GM18873 (cell line): ENCODE results near the gene CCDC154.
"Not testable (repeated sequence)": the region's sequence is repeated elsewhere in the genome, so short reads cannot be mapped to it uniquely, and the experiment has no call there.

Experiments
- ATAC-seq: cut with Tn5 transposase; IDR thresholded peaks from one replicate; pipeline ENCODE4 v1.9.1; 2021; ENCODE audit warnings: mild to moderate bottlenecking, moderate library complexity, moderate number of reproducible peaks; ENCODE audit not compliant: unreplicated experiment, low FRiP score

The CCDC154 gene

GRCh38 chr16:1455190-1456171, 11.1 kb upstream of the CCDC154 start:
- ATAC-seq, result no peak

- no peak for ATAC-seq
Measured at GRCh38 chr16:1454561-1454960, 10.2 kb upstream of the CCDC154 start.

- ATAC-seq, result no peak
Measured at GRCh38 chr16:1453316-1453715, 9.0 kb upstream of the CCDC154 start.

GRCh38 chr16:1452530-1452929, 8.2 kb upstream of the CCDC154 start:
- no peak for ATAC-seq

- ATAC-seq, result no peak
Measured at GRCh38 chr16:1451702-1452392, 7.5 kb upstream of the CCDC154 start.

GRCh38 chr16:1450841-1451240, 6.5 kb upstream of the CCDC154 start:
- no peak for ATAC-seq

- no peak for ATAC-seq
Measured at GRCh38 chr16:1450218-1450617, 5.9 kb upstream of the CCDC154 start.

- no peak for ATAC-seq
Measured at GRCh38 chr16:1449201-1449788, 4.9 kb upstream of the CCDC154 start.

GRCh38 chr16:1448536-1449116, 4.3 kb upstream of the CCDC154 start:
- no peak for ATAC-seq

GRCh38 chr16:1447965-1448364, 3.6 kb upstream of the CCDC154 start:
- no peak for ATAC-seq

GRCh38 chr16:1446296-1447080, 2.1 kb upstream of the CCDC154 start:
- no peak for ATAC-seq

GRCh38 chr16:1445518-1446203, 1.3 kb upstream of the CCDC154 start:
- ATAC-seq, result no peak

GRCh38 chr16:1444730-1445517, 568 bp upstream of the CCDC154 start:
- ATAC-seq, result no peak

- no peak for ATAC-seq
Measured at GRCh38 chr16:1443403-1443973, 868 bp downstream of the CCDC154 start.

GRCh38 chr16:1442697-1443096, 1.7 kb downstream of the CCDC154 start:
- ATAC-seq, result no peak

- ATAC-seq, result no peak
Measured at GRCh38 chr16:1441391-1441829, 2.9 kb downstream of the CCDC154 start.

GRCh38 chr16:1439699-1440074, 4.7 kb downstream of the CCDC154 start:
- not testable (repeated sequence) for ATAC-seq

- no peak for ATAC-seq
Measured at GRCh38 chr16:1439058-1439698, 5.2 kb downstream of the CCDC154 start.
